Measurements from ENCODE around the gene ANKRD23.

ANKRD23 gene

GRCh38 chr2:96859099-96859649 lies 15.4 kb upstream of the ANKRD23 start:
- WGBS (ENCODE audit: extremely low coverage, insufficient coverage, low lambda C conversion rate) = no CpG with 5 or more reads among the region's 11 CpGs
- no peaks in the 10 kb centered on the region for H3K79me2 ChIP-seq (ENCODE audit: control insufficient read depth, insufficient read depth, low read length)
- H3K36me3 ChIP-seq (ENCODE audit: control insufficient read depth, insufficient read depth, low read length) = peaks cover 22% of the 10 kb centered on the region
- no peak for DNase-seq
- no peak overlapping the region for H4K8ac ChIP-seq (ENCODE audit: low read depth, low read length)
- H3K4ac ChIP-seq (ENCODE audit: low read depth, low read length) = no peak overlapping the region
- H3K4me1 ChIP-seq (ENCODE audit: control insufficient read depth, low read depth, low read length) = peaks cover 5% of the 10 kb centered on the region
- H3K9ac ChIP-seq (ENCODE audit: low read length) = peak overlapping the region; percentile 62
- peak overlapping the region; percentile 0 for H3K23ac ChIP-seq (ENCODE audit: low read length)
- H3K56ac ChIP-seq (ENCODE audit: low read length) = peak overlapping the region; percentile 75
- H3K27ac ChIP-seq (ENCODE audit: low read depth, low read length) = peak overlapping the region; percentile 26
- peaks cover 7% of the 10 kb centered on the region for H3K79me1 ChIP-seq (ENCODE audit: low read length)
- H2BK15ac ChIP-seq (replicated peaks; ENCODE audit: low read depth) = no peak overlapping the region
- H3K18ac ChIP-seq (ENCODE audit: low read length) = no peak overlapping the region
- no peak overlapping the region for H4K5ac ChIP-seq (ENCODE audit: low read length)
- H2AK5ac ChIP-seq (ENCODE audit: low read length) = no peak overlapping the region
- no peak overlapping the region for H2BK120ac ChIP-seq (ENCODE audit: low read depth, low read length)
- H2BK5ac ChIP-seq (ENCODE audit: low read length) = no peak overlapping the region
- H3K4me3 ChIP-seq (ENCODE audit: low read length) = no peak overlapping the region
- no peaks in the 10 kb centered on the region for H3K27me3 ChIP-seq (ENCODE audit: insufficient read depth, low read length, poor library complexity)
- peak overlapping the region; percentile 23 for H3K4me2 ChIP-seq (ENCODE audit: low read length)

GRCh38 chr2:96857667-96858372 lies 14.0 kb upstream of the ANKRD23 start, which contains the start of gene ANKRD39:
Gene ANKRD39, minus strand, starts transcription at chr2:96858016. Its CDS starts 29 bp downstream, at chr2:96857987.
- peak within 1 kb of the TSS; percentile 93 for H3K9ac ChIP-seq (ENCODE audit: low read length)
- no peak within 1 kb of the TSS for H2BK5ac ChIP-seq (ENCODE audit: low read length)
- H3K23ac ChIP-seq (ENCODE audit: low read length) = peak within 1 kb of the TSS; percentile 0
- no peak within 1 kb of the TSS for H2BK120ac ChIP-seq (ENCODE audit: low read depth, low read length)
- peak within 1 kb of the TSS; percentile 81 for H3K4me3 ChIP-seq (ENCODE audit: low read length)
- H3K79me1 ChIP-seq (ENCODE audit: low read length) = peaks cover 5% of the 10 kb centered on the region
- H2BK15ac ChIP-seq (replicated peaks; ENCODE audit: low read depth) = no peak within 1 kb of the TSS
- H3K4me2 ChIP-seq (ENCODE audit: low read length) = peak within 1 kb of the TSS; percentile 59
- H3K18ac ChIP-seq (ENCODE audit: low read length) = peak within 1 kb of the TSS; percentile 16
- no peak within 1 kb of the TSS for H4K5ac ChIP-seq (ENCODE audit: low read length)
- H3K27me3 ChIP-seq (ENCODE audit: insufficient read depth, low read length, poor library complexity) = no peaks in the 10 kb centered on the region
- H3K27ac ChIP-seq (ENCODE audit: low read depth, low read length) = no peak within 1 kb of the TSS
- no peaks in the 10 kb centered on the region for H3K79me2 ChIP-seq (ENCODE audit: control insufficient read depth, insufficient read depth, low read length)
- peaks cover 11% of the 10 kb centered on the region for H3K36me3 ChIP-seq (ENCODE audit: control insufficient read depth, insufficient read depth, low read length)
- WGBS (ENCODE audit: extremely low coverage, insufficient coverage, low lambda C conversion rate) = no CpG with 5 or more reads among the region's 81 CpGs
- H2AK5ac ChIP-seq (ENCODE audit: low read length) = no peak within 1 kb of the TSS
- H3K4ac ChIP-seq (ENCODE audit: low read depth, low read length) = no peak within 1 kb of the TSS
- H4K8ac ChIP-seq (ENCODE audit: low read depth, low read length) = no peak within 1 kb of the TSS
- peak; percentile 99 for DNase-seq
- H3K4me1 ChIP-seq (ENCODE audit: control insufficient read depth, low read depth, low read length) = peaks cover 5% of the 10 kb centered on the region
- peak within 1 kb of the TSS; percentile 94 for H3K56ac ChIP-seq (ENCODE audit: low read length)

- no peak overlapping the region for H4K8ac ChIP-seq (ENCODE audit: low read depth, low read length)
- peak overlapping the region; percentile 93 for H3K9ac ChIP-seq (ENCODE audit: low read length)
- H3K18ac ChIP-seq (ENCODE audit: low read length) = no peak overlapping the region
- H3K23ac ChIP-seq (ENCODE audit: low read length) = no peak overlapping the region
- no peak overlapping the region for H2AK5ac ChIP-seq (ENCODE audit: low read length)
- H3K27ac ChIP-seq (ENCODE audit: low read depth, low read length) = no peak overlapping the region
- H3K4me2 ChIP-seq (ENCODE audit: low read length) = peak overlapping the region; percentile 59
- peaks cover 4% of the 10 kb centered on the region for H3K79me1 ChIP-seq (ENCODE audit: low read length)
- H3K56ac ChIP-seq (ENCODE audit: low read length) = peak overlapping the region; percentile 94
- no peak overlapping the region for H4K5ac ChIP-seq (ENCODE audit: low read length)
- H3K79me2 ChIP-seq (ENCODE audit: control insufficient read depth, insufficient read depth, low read length) = no peaks in the 10 kb centered on the region
- H3K4me1 ChIP-seq (ENCODE audit: control insufficient read depth, low read depth, low read length) = peaks cover 5% of the 10 kb centered on the region
- peak; percentile 54 for DNase-seq
- H2BK5ac ChIP-seq (ENCODE audit: low read length) = no peak overlapping the region
- WGBS (ENCODE audit: extremely low coverage, insufficient coverage, low lambda C conversion rate) = no CpG with 5 or more reads among the region's 27 CpGs
- no peak overlapping the region for H2BK120ac ChIP-seq (ENCODE audit: low read depth, low read length)
- H3K4ac ChIP-seq (ENCODE audit: low read depth, low read length) = no peak overlapping the region
- no peaks in the 10 kb centered on the region for H3K27me3 ChIP-seq (ENCODE audit: insufficient read depth, low read length, poor library complexity)
- H3K36me3 ChIP-seq (ENCODE audit: control insufficient read depth, insufficient read depth, low read length) = peaks cover 10% of the 10 kb centered on the region
- peak overlapping the region; percentile 81 for H3K4me3 ChIP-seq (ENCODE audit: low read length)
- no peak overlapping the region for H2BK15ac ChIP-seq (replicated peaks; ENCODE audit: low read depth)
These were observed 13.2 kb upstream of the ANKRD23 start for GRCh38 chr2:96856776-96857666.

DNA sequence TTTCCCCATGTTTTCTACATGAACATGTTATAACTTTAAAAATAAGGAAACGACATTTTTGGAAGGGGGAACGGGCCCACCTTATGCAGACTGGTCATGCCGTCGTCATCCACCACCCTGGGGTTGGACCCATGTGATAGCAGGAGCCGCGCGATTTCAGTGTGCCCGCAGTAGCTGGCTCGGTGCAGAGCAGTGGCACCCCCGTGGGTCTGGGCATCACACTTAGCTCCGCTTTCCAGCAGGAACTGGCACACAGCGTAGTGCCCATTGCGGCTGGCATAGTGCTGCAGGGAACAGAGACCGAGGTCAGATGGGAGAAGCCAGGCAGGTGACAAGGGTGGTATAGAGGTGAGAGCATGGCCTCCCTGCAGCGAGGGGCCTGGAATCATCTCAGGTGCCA lies 9.5 kb upstream of the ANKRD23 start:
- peaks cover 3% of the 10 kb centered on the region for H3K79me1 ChIP-seq (ENCODE audit: low read length)
- H3K23ac ChIP-seq (ENCODE audit: low read length) = no peak overlapping the region
- no peak overlapping the region for H4K5ac ChIP-seq (ENCODE audit: low read length)
- no peak overlapping the region for H3K27ac ChIP-seq (ENCODE audit: low read depth, low read length)
- no peaks in the 10 kb centered on the region for H3K36me3 ChIP-seq (ENCODE audit: control insufficient read depth, insufficient read depth, low read length)
- no peak overlapping the region for H3K4me3 ChIP-seq (ENCODE audit: low read length)
- H3K18ac ChIP-seq (ENCODE audit: low read length) = no peak overlapping the region
- H2BK15ac ChIP-seq (replicated peaks; ENCODE audit: low read depth) = no peak overlapping the region
- no peak overlapping the region for H2BK120ac ChIP-seq (ENCODE audit: low read depth, low read length)
- WGBS (ENCODE audit: extremely low coverage, insufficient coverage, low lambda C conversion rate) = no CpG with 5 or more reads among the region's 15 CpGs
- no peak overlapping the region for H3K4me2 ChIP-seq (ENCODE audit: low read length)
- H2BK5ac ChIP-seq (ENCODE audit: low read length) = no peak overlapping the region
- H3K79me2 ChIP-seq (ENCODE audit: control insufficient read depth, insufficient read depth, low read length) = no peaks in the 10 kb centered on the region
- no peak overlapping the region for H2AK5ac ChIP-seq (ENCODE audit: low read length)
- H4K8ac ChIP-seq (ENCODE audit: low read depth, low read length) = no peak overlapping the region
- peaks cover 4% of the 10 kb centered on the region for H3K4me1 ChIP-seq (ENCODE audit: control insufficient read depth, low read depth, low read length)
- H3K9ac ChIP-seq (ENCODE audit: low read length) = no peak overlapping the region
- no peak for DNase-seq
- no peak overlapping the region for H3K56ac ChIP-seq (ENCODE audit: low read length)
- H3K27me3 ChIP-seq (ENCODE audit: insufficient read depth, low read length, poor library complexity) = no peaks in the 10 kb centered on the region
- H3K4ac ChIP-seq (ENCODE audit: low read depth, low read length) = no peak overlapping the region

- Histone ChIP-seq H3K23ac (ENCODE audit: low read length) (no peak overlapping the region), H2BK5ac (ENCODE audit: low read length) (no peak overlapping the region), H3K27me3 (ENCODE audit: insufficient read depth, low read length, poor library complexity) (no peaks in the 10 kb centered on the region), H3K4me3 (ENCODE audit: low read length) (no peak overlapping the region), H3K27ac (ENCODE audit: low read depth, low read length) (no peak overlapping the region), H3K4ac (ENCODE audit: low read depth, low read length) (no peak overlapping the region), H3K18ac (ENCODE audit: low read length) (no peak overlapping the region), H3K9ac (ENCODE audit: low read length) (no peak overlapping the region), H2AK5ac (ENCODE audit: low read length) (no peak overlapping the region), H3K79me2 (ENCODE audit: control insufficient read depth, insufficient read depth, low read length) (no peaks in the 10 kb centered on the region), H4K8ac (ENCODE audit: low read depth, low read length) (no peak overlapping the region), H4K5ac (ENCODE audit: low read length) (no peak overlapping the region), H3K4me2 (ENCODE audit: low read length) (no peak overlapping the region), H2BK120ac (ENCODE audit: low read depth, low read length) (no peak overlapping the region), H3K36me3 (ENCODE audit: control insufficient read depth, insufficient read depth, low read length) (peaks cover 2% of the 10 kb centered on the region), H2BK15ac (replicated peaks; ENCODE audit: low read depth) (no peak overlapping the region), H3K4me1 (ENCODE audit: control insufficient read depth, low read depth, low read length) (peaks cover 4% of the 10 kb centered on the region), H3K79me1 (ENCODE audit: low read length) (peaks cover 3% of the 10 kb centered on the region), H3K56ac (ENCODE audit: low read length) (no peak overlapping the region)
- DNase-seq = no peak
- no CpG with 5 or more reads among the region's 6 CpGs for WGBS (ENCODE audit: extremely low coverage, insufficient coverage, low lambda C conversion rate)
These were observed 8.8 kb upstream of the ANKRD23 start for GRCh38 chr2:96852667-96853066.
